Ramos (cell line): ENCODE measurements around the gene MMP11.

Experiments used
- in situ Hi-C: fragments of 300-500 bp; cut with MboI; formaldehyde crosslinking; loops from one replicate; pipeline ENCODE4 v1.14.3; 2022; ENCODE audit warnings: low sequenced_read_pairs; ENCODE audit not compliant: unreplicated experiment

MMP11 gene

GRCh38 chr22:23756891-23757290 is 15.8 kb upstream of the MMP11 start:
- in situ Hi-C loops = no loop called here

GRCh38 chr22:23759566-23759965 is 13.1 kb upstream of the MMP11 start:
- in situ Hi-C loops = no loop called here

- in situ Hi-C loops = loop anchor here (10.0 kb wide), 2 partner anchors 135 to 215 kb away; no protein-coding TSS in a partner anchor
These were observed 12.6 kb upstream of the MMP11 start for GRCh38 chr22:23760056-23760455.

GRCh38 chr22:23762842-23763578 is 9.6 kb upstream of the MMP11 start, which contains the start of gene C22orf15:
Gene C22orf15 (plus strand): TSS chr22:23762990. CDS start chr22:23763307, 317 bp downstream.
- in situ Hi-C loops = loop anchor here (10.0 kb wide), 2 partner anchors 138 to 218 kb away; no protein-coding TSS in a partner anchor

DNA sequence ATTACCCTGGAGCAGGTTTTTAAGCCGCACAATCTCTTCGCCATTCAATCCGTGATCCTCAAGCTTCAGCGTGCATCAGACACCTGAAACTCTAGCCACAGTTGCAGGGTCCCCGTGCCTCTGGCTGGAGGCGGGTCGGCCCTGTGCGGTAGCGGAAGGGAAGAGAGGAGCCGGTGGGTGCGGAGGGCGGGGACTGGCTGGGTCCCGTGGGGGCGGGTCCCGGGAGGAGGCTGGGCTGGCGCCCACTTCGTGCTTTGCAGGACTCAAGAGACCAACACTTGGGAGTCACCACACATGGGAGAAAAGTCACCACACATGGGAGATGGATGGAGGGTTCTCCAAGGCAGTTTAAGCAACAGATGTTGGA is 9.1 kb upstream of the MMP11 start:
- in situ Hi-C loops = loop anchor here (10.0 kb wide), 2 partner anchors 139 to 219 kb away; no protein-coding TSS in a partner anchor

GRCh38 chr22:23763954-23764353 is 8.7 kb upstream of the MMP11 start:
- in situ Hi-C loops = loop anchor here (10.0 kb wide), 2 partner anchors 139 to 219 kb away; no protein-coding TSS in a partner anchor

GRCh38 chr22:23764899-23765881 is 7.5 kb upstream of the MMP11 start:
- in situ Hi-C loops = loop anchor here (10.0 kb wide), 2 partner anchors 140 to 220 kb away; no protein-coding TSS in a partner anchor

DNA sequence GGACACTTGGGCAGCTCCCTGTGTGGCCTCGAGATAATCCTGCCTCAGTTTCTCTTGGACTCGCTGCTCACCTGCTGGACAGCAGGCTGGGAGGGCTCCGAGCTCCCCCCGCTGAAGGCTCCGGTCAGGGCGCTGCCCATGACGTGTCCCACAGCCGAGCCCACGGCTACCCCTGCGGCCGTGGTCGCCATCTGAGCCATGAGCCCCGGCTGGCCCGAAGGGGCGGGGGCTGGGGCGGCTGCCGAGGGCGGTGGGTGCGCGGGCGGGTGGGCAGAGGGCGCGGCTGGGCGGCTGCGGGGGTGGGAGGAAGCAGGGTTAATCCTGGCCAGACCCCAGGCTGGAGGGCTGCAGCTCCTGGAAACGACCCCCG is 5.4 kb upstream of the MMP11 start:
- in situ Hi-C loops = loop anchor here (10.0 kb wide), 2 partner anchors 142 to 222 kb away; no protein-coding TSS in a partner anchor

DNA sequence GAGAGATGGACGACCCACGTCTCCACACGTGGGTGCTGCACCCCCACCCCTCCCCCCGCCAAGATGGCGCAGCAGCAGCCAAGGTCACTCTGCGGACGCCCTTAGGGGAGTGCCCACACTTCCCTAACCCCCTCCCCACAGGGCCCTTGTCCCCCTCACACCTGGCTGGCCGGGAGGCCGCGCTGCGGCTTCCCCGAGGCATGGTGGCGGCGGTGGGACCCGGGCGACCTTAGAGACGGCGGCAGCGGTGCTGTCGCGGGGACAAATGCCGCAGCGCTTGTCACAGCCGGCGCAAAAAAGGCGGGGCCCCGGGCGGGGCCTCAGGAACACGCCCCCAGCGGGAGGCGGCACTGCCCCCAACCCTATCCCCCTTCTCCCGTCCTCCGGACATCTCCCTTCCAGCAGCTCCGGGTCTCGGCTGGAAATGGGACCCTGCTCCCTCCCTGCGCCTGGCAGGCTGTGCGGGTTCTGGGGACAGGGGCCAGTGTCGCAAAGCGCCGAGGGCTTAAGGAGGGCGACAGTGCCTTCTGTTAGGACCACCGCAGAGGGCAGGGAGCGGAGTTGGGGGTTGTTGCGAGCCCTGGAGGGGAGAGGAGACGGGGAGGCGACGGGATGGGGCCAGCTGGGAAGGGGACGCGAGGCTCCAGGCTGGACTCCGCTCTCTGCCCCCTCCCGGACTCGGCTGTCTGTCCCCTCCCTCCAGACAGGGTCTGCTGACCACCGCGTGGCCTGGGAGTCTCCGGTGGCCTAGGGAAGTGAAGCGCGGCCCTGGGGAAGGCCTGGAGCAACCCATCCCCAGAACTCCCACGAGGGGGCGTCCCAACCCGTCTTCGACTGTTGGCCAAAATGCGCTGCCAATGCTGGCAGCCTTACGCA is 4.7 kb upstream of the MMP11 start, which contains the start of gene CHCHD10:
TSS of gene CHCHD10 (minus strand) at position 300 of the 876 bp plus-strand sequence. CDS start at position 202, 98 bp downstream.
- in situ Hi-C loops = loop anchor here (10.0 kb wide), 2 partner anchors 143 to 223 kb away; no protein-coding TSS in a partner anchor

DNA sequence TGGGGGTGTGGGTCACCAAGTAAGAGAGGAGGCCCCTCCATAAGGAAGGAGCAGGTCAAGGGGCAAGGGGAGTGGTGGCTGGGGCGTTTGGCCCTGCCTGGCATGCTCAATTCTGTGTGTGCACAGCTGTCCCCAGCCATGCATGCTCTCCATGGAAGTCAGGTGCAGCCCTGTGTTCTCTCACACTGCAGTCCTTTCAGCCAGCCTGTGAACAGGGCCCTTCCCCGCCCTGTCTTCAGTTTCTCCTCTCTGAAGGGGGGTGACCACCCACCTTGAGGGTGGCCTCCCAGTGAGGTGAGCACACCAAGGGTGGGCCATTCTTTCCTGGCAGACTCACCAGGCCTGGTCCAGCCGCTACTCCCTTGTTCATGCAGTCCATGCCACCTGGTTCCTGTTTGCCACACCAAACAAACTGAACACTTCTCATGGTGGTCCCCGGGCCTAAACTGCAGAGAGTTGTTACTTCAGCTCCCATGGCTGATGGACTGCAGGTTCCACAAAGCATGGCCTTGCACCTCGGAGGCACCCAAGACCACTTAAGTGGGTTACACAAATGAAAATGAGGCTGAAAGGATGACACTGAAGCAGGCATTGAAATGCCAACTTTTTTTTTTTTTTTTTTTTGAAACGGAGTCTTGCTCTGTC is 3.2 kb upstream of the MMP11 start:
- in situ Hi-C loops = loop anchor here (10.0 kb wide), 2 partner anchors 145 to 225 kb away; no protein-coding TSS in a partner anchor

DNA sequence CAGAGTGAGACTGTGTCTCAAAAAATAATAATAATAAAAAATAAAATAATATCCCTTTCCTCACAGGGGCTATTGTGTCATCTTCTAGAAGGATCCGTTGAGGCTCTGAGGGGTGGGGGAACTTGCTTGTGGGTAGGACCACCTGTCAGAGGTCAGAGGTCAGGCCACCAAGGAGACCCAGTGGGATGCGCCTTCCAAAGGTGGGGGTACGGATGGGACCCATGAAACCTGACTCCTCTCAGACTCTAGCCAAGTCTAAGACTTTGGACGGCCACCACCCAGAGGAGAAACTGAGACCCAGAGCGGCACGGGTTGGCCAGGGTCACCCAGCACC is 367 bp upstream of the MMP11 start:
- in situ Hi-C loops = loop anchor here (5.0 kb wide), 1 partner anchor 75 kb away; no protein-coding TSS in a partner anchor

- in situ Hi-C loops = loop anchor here (5.0 kb wide), 1 partner anchor 74 kb away; no protein-coding TSS in a partner anchor
These were observed 949 bp downstream of the MMP11 start for GRCh38 chr22:23773483-23774113.

DNA sequence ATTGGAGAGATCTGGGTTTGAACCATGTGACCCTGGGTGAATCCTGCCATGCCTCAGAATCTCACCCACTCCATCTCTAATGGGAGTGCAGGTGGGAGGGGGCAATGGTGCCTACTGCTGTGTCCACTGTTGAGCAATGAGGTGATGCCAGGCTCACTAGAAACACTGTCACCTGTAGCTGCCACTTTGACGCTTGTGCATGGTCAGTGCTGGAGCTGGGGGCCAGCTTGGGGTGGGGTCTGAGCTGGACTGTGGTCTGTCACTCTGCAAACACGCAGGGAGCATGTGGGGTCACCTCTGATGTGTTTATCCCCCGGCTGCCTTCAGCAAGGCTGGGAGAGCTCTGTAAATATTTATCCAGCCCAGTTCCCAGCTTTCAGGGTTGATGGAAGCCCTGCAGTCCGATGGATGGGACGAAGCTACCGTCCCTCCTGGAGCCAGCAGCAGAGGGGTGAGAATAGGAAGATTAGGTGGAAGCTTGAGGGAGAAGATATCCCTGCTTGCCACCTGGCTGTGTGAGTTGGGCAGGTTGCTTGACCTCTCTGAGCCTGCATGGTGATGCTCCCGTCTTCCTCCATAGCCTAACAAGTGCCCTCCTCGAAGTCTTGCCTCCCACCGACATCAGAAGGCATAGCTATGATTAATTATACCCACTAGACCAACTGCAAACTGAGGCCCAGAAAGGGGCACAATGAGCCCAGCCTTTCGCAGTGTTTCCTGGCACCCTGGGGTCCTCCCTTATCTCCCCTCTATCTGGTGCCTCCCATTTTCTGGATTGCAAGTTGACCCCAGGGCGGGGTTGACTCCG is 1.7 kb downstream of the MMP11 start:
- in situ Hi-C loops = loop anchor here (5.0 kb wide), 1 partner anchor 73 kb away; no protein-coding TSS in a partner anchor

DNA sequence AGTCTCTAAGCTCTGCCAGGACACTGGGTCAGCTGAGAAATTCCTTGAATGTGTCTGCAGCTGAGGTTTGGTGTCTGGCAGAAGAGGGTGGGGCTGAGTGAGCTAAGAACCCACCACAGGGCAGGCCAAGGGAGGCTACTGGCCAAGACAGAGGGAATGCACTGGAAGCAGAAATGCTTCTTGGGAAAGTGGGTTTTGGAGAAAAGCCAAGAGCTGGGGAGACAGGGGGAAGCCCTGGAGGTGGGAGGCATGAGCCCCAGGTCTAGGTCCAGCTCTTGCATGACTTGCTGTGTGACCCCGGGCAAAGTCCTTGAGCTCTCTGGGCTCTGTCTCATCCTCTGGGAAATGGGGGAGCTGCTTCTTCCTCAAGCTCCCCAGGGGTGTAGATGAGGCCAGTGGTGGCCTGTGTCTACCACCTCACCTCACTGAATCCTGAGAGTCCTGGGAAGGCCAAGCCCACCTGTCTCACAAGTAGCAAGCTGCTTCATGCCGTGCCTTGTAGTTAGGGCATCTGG is 2.3 kb downstream of the MMP11 start:
- in situ Hi-C loops = loop anchor here (5.0 kb wide), 1 partner anchor 72 kb away; no protein-coding TSS in a partner anchor

DNA sequence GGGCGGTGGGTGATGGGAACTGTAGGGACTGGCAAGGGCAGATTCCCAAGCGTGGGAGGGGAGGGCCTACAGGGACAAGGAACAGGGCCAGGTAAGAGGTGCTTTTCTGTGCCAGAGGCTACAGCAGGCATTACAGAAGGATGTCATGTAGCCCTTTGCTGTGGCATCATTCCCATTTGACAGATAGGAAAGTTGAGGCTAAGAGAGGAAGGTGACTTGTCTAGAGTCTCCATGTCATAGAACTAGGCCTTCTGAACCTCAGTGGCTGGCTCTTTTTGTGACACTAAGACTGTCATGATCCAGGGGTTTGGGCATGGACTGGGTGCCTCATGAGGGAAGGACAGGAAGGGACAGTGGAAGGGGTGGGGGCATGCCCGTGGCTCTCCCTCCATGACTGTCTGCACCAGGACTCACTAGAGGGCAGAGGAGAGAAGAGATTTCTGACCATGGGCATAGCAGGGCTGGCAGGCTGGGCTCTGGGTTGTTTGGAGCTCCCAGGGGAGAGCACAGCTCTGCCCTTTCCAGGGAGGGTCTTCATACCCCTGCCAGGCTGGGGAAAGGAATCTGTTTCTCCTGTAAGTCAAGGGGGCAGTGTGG is 3.2 kb downstream of the MMP11 start:
- in situ Hi-C loops = no loop called here

GRCh38 chr22:23777776-23778576 is 5.3 kb downstream of the MMP11 start:
- in situ Hi-C loops = no loop called here
